Activated naive CD8-positive, alpha-beta T cell treated with anti-CD3 and anti-CD28 coated beads, Interleukin-2, amount 50 U/mL, for 24 hours (primary cell): ENCODE results near the gene SYTL3.
"Not testable (repeated sequence)": the region's sequence is repeated elsewhere in the genome, so short reads cannot be mapped to it uniquely, and the experiment has no call there.

Experiments used
- ATAC-seq: fragments of 150-1000 bp; cut with Tn5 transposase; one replicate; pipeline ENCODE4 v1.10.0; 2021
- DNase-seq: peaks from one replicate; pipeline ENCODE4 v3.0.0; 2021
- H3K27ac Mint-ChIP-seq: one replicate; pipeline ENCODE4 v1.8.0; 2021; ENCODE audit warnings: mild to moderate bottlenecking, mixed read lengths
- H3K27me3 Mint-ChIP-seq: one replicate; pipeline ENCODE4 v1.8.0; 2021; ENCODE audit warnings: mixed read lengths
- H3K36me3 Mint-ChIP-seq: one replicate; pipeline ENCODE4 v1.8.0; 2021; ENCODE audit warnings: low read depth, mixed read lengths
- H3K4me1 Mint-ChIP-seq: one replicate; pipeline ENCODE4 v1.8.0; 2021; ENCODE audit warnings: mixed read lengths
- H3K4me3 Mint-ChIP-seq: one replicate; pipeline ENCODE4 v1.8.0; 2021; ENCODE audit warnings: mild to moderate bottlenecking, moderate library complexity, mixed read lengths
- H3K9me3 Mint-ChIP-seq: one replicate; pipeline ENCODE4 v1.8.0; 2021; ENCODE audit warnings: mixed read lengths

SYTL3 gene

DNA sequence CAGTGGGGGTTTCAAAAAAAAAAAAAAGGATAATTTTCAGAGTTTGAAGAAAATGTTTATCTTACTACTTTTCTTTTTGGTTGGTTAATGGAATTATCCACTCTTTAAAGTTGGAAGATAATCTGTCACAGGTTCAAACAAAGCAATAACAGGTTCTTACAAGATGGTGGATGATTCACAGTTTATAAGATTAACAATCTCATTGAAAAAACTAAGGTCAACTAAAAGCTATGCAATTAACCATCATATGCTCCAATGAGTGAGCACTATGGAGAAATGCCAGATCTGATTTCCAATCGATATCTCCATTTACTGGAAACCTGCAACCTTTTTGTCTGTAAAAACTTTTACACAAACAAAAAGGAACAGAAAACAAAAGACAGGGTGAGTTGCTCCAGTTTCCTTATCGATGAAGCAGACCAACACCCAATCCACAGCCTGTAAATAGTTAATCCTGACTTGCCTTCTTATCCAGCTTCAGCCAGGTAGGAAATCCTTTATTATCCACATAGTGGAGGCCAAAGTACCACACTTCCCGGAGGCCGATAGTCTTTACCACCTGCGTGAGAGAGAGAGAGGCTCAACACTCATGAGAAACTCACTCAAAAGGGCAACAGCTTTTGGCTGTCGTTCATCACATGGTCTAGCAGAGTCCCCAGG is 136.9 kb downstream of the SYTL3 start:
- ATAC-seq (no peak), DNase-seq (no peak)
- Mint-ChIP-seq H3K27ac (no peak overlapping the region), H3K27me3 (no peaks in the 10 kb centered on the region), H3K4me3 (no peak overlapping the region), H3K9me3 (no peaks in the 10 kb centered on the region), H3K36me3 (peaks cover 71% of the 10 kb centered on the region), H3K4me1 (peaks cover 35% of the 10 kb centered on the region)

DNA sequence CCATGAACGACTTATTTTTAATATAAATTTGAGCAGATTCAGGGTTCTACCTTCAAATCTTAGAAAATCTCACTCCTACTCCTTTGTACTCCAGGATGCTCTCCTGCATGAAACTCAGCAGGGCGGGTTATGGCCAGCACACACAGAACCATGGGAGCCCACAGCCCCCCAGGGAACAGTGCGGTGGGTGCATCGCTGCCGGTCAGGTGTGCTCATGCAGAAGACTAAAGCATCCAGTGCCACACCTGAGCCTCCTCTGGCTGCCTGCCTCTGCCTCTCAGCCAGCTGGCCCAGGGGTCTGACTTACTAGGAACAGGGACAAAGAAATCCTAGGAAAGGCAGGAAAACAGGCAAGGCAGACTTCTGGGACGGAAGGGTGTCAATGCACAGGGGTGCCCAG is 137.5 kb downstream of the SYTL3 start:
- no peak overlapping the region for H3K27ac Mint-ChIP-seq
- no peaks in the 10 kb centered on the region for H3K9me3 Mint-ChIP-seq
- DNase-seq = no peak
- no peak for ATAC-seq
- H3K36me3 Mint-ChIP-seq = peaks cover 65% of the 10 kb centered on the region
- peaks cover 41% of the 10 kb centered on the region for H3K4me1 Mint-ChIP-seq
- H3K27me3 Mint-ChIP-seq = no peaks in the 10 kb centered on the region
- no peak overlapping the region for H3K4me3 Mint-ChIP-seq

GRCh38 chr6:158789115-158789917 is 139.5 kb downstream of the SYTL3 start:
- DNase-seq (no peak), ATAC-seq (peak; percentile 70)
- no peaks in the 10 kb centered on the region for H3K27me3 Mint-ChIP-seq
- H3K9me3 Mint-ChIP-seq = no peaks in the 10 kb centered on the region
- peak overlapping the region; percentile 69 for H3K27ac Mint-ChIP-seq
- H3K36me3 Mint-ChIP-seq = peaks cover 56% of the 10 kb centered on the region
- no peak overlapping the region for H3K4me3 Mint-ChIP-seq
- peaks cover 57% of the 10 kb centered on the region for H3K4me1 Mint-ChIP-seq

GRCh38 chr6:158791274-158791855 is 141.5 kb downstream of the SYTL3 start:
- H3K4me3 Mint-ChIP-seq = no peak overlapping the region

GRCh38 chr6:158792505-158792904 is 142.7 kb downstream of the SYTL3 start:
- not testable (repeated sequence) for H3K9me3 Mint-ChIP-seq, DNase-seq, H3K27me3 Mint-ChIP-seq, H3K4me3 Mint-ChIP-seq, ATAC-seq
- peak overlapping the region; percentile 83 for H3K27ac Mint-ChIP-seq
- peaks cover 53% of the 10 kb centered on the region for H3K36me3 Mint-ChIP-seq
- peaks cover 83% of the 10 kb centered on the region for H3K4me1 Mint-ChIP-seq

More at GRCh38 chr6:158791274-158791855, 141.5 kb downstream of the SYTL3 start:
- peaks cover 74% of the 10 kb centered on the region for H3K4me1 Mint-ChIP-seq
- peak overlapping the region; percentile 55 for H3K27ac Mint-ChIP-seq
- H3K27me3 Mint-ChIP-seq = no peaks in the 10 kb centered on the region
- no peaks in the 10 kb centered on the region for H3K9me3 Mint-ChIP-seq
- ATAC-seq = no peak
- no peak for DNase-seq
- H3K36me3 Mint-ChIP-seq = peaks cover 57% of the 10 kb centered on the region

DNA sequence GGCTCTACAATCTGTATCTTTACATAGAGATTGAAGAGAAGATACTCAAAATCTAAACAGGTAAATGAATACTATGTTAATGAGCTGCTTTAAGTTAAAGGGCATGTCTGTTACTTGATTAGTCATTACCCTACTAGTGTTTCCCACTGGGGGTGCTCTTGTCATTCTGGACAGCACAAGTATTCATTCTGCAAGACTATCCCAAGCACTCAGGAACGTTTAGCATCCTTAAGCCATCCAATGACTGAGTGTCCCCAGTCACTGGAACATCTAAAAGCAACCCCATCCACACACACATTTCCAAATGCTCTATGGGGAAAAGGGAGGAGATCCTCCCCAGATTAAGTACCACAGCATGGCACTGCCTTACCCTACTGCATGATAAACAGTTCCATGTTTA is 143.6 kb downstream of the SYTL3 start:
- Mint-ChIP-seq H3K4me1 (peaks cover 89% of the 10 kb centered on the region), H3K9me3 (no peaks in the 10 kb centered on the region), H3K27ac (peak overlapping the region; percentile 76), H3K36me3 (peaks cover 54% of the 10 kb centered on the region), H3K27me3 (no peaks in the 10 kb centered on the region), H3K4me3 (no peak overlapping the region)
- ATAC-seq = peak; percentile 73
- DNase-seq = no peak

DNA sequence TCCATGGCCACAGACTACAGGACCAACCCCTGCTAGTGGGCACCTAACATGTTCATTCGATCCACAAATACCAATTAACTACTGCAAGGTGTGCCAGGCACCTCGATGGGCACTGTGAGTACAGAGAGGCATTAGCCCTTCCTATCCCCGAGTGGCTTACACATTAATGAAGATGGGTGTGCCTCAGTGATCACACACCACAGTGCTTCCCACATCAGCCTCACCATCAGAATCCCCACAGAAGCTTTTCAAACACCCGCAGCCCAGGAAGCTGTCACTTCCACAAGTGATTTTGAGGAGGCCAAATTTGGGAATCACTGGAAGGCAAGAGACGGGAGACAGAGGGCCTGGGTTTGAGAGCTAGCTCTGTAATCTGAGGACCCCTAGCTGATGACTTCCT is 145.7 kb downstream of the SYTL3 start:
- peaks cover 92% of the 10 kb centered on the region for H3K4me1 Mint-ChIP-seq
- no peak for ATAC-seq
- H3K36me3 Mint-ChIP-seq = peaks cover 44% of the 10 kb centered on the region
- H3K4me3 Mint-ChIP-seq = no peak overlapping the region
- no peak for DNase-seq
- H3K9me3 Mint-ChIP-seq = no peaks in the 10 kb centered on the region
- no peaks in the 10 kb centered on the region for H3K27me3 Mint-ChIP-seq
- peak overlapping the region; percentile 49 for H3K27ac Mint-ChIP-seq

GRCh38 chr6:158796353-158796752 is 146.5 kb downstream of the SYTL3 start:
- ATAC-seq (no peak), DNase-seq (no peak)
- H3K27ac Mint-ChIP-seq = peak overlapping the region; percentile 89
- no peak overlapping the region for H3K4me3 Mint-ChIP-seq
- H3K36me3 Mint-ChIP-seq = peaks cover 36% of the 10 kb centered on the region
- H3K27me3 Mint-ChIP-seq = no peaks in the 10 kb centered on the region
- H3K4me1 Mint-ChIP-seq = peaks cover 92% of the 10 kb centered on the region
- no peaks in the 10 kb centered on the region for H3K9me3 Mint-ChIP-seq

GRCh38 chr6:158797331-158798310 is 147.8 kb downstream of the SYTL3 start:
- ATAC-seq (peak; percentile 61), DNase-seq (no peak)
- Mint-ChIP-seq H3K27ac (peak overlapping the region; percentile 89), H3K36me3 (peaks cover 39% of the 10 kb centered on the region), H3K9me3 (no peaks in the 10 kb centered on the region), H3K27me3 (no peaks in the 10 kb centered on the region), H3K4me1 (peaks cover 94% of the 10 kb centered on the region), H3K4me3 (peak overlapping the region; percentile 61)

- Mint-ChIP-seq H3K9me3 (no peaks in the 10 kb centered on the region), H3K27ac (peak overlapping the region; percentile 89), H3K4me1 (peaks cover 96% of the 10 kb centered on the region), H3K27me3 (no peaks in the 10 kb centered on the region), H3K4me3 (no peak overlapping the region), H3K36me3 (peaks cover 36% of the 10 kb centered on the region)
- no peak for DNase-seq
- ATAC-seq = no peak
Measured at GRCh38 chr6:158798311-158798710, 148.5 kb downstream of the SYTL3 start.

DNA sequence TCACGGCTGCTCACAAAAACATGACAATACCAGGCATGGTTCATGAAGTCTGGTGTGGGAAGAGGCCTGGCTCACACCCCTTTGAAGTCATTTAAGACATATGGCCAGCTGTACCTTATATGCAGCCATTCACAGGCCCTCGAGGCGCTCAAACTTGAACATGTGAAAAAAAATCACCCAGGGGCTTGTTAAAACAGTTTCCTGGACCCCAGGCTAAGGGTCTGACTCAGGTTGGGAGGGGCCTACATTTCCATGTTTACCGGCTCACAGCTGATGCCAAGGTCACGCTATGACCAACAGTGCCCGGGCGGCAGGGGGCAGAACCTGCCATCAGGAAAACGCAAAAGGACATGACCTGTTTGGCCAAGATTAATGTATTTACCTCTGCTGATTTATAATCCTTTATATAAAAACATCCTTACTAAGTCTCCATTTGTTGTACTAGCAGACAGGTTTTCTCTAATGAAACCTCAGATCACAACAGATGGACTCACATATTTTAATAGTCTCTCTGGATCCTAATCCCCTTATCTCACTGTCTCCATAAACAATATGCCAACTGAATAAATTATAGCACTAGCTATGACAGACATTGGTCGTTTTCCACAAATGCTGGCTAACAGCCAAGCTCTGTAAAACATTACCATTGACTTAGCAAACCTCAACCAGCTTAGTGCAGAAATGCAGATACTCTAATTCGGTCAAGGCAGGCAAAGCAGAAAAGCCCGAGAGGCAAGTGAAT is 149.4 kb downstream of the SYTL3 start:
- no peak for DNase-seq
- peak overlapping the region; percentile 17 for H3K4me3 Mint-ChIP-seq
- ATAC-seq = no peak
- H3K27me3 Mint-ChIP-seq = no peaks in the 10 kb centered on the region
- H3K9me3 Mint-ChIP-seq = no peaks in the 10 kb centered on the region
- H3K27ac Mint-ChIP-seq = peak overlapping the region; percentile 83
- peaks cover 95% of the 10 kb centered on the region for H3K4me1 Mint-ChIP-seq
- H3K36me3 Mint-ChIP-seq = peaks cover 34% of the 10 kb centered on the region

GRCh38 chr6:158801655-158802294 is 151.9 kb downstream of the SYTL3 start:
- no peak overlapping the region for H3K27ac Mint-ChIP-seq
- H3K4me3 Mint-ChIP-seq = no peak overlapping the region
- no peak for DNase-seq
- H3K9me3 Mint-ChIP-seq = no peaks in the 10 kb centered on the region
- no peaks in the 10 kb centered on the region for H3K27me3 Mint-ChIP-seq
- peaks cover 96% of the 10 kb centered on the region for H3K4me1 Mint-ChIP-seq
- ATAC-seq = no peak
- H3K36me3 Mint-ChIP-seq = peaks cover 32% of the 10 kb centered on the region

DNA sequence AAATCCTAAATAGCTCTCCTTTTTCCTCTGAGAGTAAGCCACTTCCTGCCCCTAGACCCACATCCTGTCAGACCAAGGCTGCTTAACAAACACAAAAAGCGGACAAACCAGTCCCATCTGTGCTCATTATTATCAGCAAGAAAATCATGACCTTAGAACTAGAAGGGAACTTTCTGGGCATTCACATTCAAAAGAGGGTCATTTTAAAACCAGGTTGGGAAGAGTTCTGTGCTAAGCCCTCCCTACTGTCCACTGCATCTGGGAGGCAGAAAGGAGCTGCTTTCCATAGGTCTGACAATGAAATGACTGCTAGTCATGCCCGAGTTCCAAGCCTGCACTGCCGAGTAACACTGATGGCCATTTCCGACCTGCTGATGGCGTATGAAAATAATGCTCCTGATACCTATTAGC is 153.9 kb downstream of the SYTL3 start:
- H3K27ac Mint-ChIP-seq = peak overlapping the region; percentile 88
- no peaks in the 10 kb centered on the region for H3K9me3 Mint-ChIP-seq
- H3K4me1 Mint-ChIP-seq = peaks cover 96% of the 10 kb centered on the region
- DNase-seq (no peak), ATAC-seq (peak; percentile 55)
- H3K4me3 Mint-ChIP-seq = peak overlapping the region; percentile 69
- H3K27me3 Mint-ChIP-seq = no peaks in the 10 kb centered on the region
- peaks cover 45% of the 10 kb centered on the region for H3K36me3 Mint-ChIP-seq
